HUDEP-2 (cell line): ENCODE measurements around the gene OVOL2.
A peak's percentile ranks its signal among the peaks of the same experiment; 100 is the strongest.

Experiments
- DNase-seq, 76 experiments: peaks; one replicate each; lab custom pipeline; 2025; ENCODE audit not compliant: unreplicated experiment in 76 of 76; lab: John Stamatoyannopoulos, UW

OVOL2 gene

DNA sequence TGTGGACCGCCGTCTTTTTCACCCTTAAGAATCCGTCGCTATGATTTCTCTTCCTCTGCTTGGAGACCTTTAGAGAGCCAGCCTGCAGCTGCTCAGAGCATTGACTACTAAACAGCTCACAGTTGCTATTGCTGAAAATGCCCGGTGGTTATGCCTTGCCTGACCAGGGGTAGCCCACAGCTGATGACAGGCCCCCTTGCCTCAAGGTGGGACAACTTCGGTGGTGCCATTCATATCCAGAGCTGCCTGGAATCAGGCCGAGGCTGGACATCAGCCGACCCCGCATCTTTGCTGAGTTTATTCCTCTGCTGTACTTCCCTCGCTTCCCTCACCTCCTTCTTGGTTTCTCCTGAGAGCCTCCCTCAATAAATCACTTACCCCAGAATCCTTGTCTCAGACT is 39.6 kb downstream of the OVOL2 start:
- DNase-seq, result no peak

DNA sequence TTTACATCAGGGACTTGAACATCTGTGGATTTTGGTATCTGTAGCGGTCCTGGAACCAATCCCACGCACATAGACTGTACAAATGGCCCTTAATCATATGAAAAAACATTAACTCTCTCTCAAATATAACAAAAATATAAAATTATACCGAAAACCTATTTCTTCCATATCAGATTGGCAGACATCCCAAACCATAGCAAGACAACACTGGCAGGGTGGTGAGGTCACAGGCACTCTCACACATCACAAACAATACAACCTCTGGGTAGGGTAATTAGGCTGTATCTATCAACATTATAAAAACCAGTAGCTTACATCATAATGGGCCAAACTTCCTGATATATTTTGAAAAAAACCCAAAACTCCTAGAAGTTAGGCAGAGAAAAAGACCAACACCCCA is 40.9 kb downstream of the OVOL2 start:
- no peak for DNase-seq

DNA sequence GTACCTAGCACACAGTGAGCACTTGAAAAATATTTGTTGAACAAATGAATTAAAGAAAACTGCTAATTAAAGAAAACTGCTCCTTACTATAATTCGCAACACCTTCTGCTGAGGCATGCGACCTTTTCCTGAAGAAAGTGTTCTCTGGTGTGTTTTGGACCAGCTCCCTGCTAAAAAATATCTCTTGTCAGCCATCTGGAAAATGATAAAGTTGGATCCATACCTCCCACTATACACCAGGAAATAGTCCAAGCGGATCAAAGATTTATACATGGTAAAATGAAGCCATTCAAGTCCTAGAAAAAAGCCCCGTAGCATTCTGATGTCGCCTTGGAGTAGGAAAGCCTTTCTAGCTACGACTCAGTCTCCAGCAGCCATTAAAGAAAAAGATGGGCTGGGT is 43.3 kb downstream of the OVOL2 start:
- no peak for DNase-seq

- no peak for DNase-seq
Measured at GRCh38 chr20:18012901-18013300, 44.8 kb downstream of the OVOL2 start.

GRCh38 chr20:18011951-18012645 is 45.6 kb downstream of the OVOL2 start:
- no peak for DNase-seq

- no peak for DNase-seq
Measured at GRCh38 chr20:18011482-18011881, 46.2 kb downstream of the OVOL2 start.

DNA sequence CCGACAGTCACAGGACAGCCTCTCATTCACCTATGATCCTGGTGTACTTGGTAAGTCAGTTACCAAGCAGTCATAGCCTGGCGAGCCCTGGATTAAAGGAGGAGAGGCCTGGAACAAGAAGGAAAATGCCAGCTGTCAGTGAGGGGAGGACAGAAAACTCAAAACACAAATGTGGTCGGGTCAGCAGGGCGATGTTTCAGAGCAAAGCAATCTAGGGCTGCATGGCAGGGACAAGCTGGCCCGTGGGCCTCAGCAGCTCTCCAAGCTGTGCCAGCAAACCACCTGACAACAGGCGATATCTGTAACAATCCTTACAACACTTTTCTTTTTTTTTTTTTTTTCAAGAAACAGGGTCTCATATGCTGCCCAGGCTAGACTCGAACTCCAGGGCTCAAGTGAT is 48.6 kb downstream of the OVOL2 start:
- no peak for DNase-seq

DNA sequence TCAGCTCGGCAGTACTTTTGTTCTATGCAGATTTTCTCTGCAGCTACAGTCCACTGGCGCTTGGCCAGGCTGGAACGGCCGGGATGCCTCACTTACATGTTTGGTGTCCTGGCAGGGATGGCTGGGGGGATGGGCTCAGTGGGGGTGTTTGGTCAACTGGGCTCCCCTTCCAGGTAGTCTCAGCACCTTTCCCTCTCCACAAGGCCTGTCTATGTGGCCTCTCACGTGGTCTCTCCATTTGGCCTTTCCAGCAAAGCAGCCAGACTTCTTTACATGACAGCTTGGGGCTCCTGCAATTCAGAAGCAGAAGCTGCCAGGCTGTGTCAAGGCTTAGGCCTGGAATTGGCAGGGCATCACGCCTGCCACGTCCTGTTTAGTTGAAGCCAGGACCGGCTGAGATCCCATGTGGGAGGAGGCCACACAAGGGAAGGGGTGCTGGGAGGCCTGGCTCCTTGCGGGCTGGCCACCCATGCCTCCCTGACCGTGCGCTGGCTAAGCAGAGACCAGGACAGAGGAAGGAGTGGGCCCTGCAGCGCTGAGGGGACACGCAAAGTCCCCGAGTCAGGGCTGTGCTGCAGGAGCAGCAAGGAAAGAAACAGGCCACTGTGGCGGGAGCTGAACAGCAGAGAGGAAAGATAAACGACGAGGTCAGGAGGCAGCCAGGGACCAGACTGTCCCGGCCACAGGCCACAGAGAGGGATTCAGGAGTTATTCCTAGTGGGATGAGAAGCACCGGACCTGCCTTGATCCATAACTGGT is 50.0 kb downstream of the OVOL2 start:
- DNase-seq, result no peak

DNA sequence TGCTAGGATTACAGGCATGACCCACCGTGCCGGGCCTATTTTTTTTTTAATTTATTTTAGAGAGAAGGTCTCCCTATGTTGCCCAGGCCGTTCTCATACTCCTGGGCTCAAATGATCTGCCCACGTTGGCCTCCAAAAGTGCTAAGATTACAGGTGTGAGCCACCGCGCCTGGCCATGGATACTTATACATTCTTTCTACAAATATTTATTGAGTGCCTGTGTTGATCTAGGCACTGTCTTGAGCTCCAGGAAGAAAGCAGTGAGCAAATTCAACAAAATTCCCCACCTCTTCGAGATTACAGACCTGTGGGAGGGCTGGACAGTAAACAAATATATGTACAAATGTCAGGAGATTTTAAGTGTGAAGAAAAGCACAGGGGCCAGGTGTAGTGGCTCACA is 51.0 kb downstream of the OVOL2 start:
- no peak for DNase-seq

GRCh38 chr20:18005990-18006364 is 51.7 kb downstream of the OVOL2 start:
- no peak for DNase-seq

DNA sequence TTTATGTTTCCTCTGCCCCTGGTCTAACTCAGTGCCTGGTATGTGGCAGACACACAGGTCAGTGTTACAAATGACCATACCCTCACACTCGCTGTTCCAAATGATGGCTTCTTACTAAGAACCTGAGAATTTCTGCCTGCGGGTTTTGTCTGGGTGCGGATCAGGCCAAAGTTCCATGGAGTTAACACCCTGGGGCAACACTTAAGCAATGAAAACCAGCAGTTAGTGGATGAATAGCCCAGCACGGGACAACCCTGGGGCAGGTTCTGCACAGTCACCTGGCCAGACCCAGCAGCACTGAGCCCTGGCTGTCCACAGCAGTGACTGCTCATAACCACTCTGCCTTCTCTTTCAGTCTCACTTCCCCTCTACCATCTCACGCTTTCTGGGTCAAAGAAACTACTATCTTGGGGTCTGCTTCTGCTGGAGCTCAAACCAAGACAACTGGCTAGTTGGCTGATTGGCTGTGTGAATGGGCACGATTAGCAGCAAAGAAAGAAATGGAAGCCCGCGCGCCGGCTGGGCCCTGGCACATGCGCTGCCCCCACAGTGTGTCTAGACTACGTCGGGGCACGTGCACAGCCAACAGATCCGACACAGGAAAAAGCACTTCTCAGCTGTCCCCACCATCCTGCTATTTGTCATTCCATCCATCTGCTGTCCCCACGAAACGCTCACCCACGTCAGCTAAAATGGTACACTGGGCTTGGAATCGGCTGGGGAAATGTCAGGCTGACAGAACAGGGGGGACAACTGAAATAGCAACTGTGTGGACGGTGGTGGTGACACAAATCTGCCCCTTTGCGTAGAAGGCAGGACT is 52.3 kb downstream of the OVOL2 start:
- DNase-seq, result no peak

GRCh38 chr20:18004384-18005031 is 53.2 kb downstream of the OVOL2 start:
- no peak for DNase-seq

DNA sequence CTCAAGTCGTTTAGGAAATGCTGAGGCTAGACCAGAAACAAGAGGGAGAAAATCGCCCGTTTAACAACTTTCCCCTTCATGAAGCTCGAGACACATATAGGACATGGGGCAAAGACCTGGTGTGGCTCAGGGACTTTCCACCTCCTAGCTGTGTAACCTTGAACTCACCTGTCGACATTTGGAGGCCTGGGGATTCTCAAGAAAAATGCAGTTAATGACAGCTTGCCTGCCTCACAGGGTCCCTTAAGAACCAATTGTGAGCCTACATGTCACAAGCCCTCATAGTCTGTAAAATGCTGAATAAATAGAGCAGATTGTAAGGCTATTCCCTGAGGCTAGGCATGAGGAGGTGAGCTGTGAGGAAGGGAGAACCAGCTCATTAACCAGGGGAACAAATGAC is 53.8 kb downstream of the OVOL2 start:
- no peak for DNase-seq

DNA sequence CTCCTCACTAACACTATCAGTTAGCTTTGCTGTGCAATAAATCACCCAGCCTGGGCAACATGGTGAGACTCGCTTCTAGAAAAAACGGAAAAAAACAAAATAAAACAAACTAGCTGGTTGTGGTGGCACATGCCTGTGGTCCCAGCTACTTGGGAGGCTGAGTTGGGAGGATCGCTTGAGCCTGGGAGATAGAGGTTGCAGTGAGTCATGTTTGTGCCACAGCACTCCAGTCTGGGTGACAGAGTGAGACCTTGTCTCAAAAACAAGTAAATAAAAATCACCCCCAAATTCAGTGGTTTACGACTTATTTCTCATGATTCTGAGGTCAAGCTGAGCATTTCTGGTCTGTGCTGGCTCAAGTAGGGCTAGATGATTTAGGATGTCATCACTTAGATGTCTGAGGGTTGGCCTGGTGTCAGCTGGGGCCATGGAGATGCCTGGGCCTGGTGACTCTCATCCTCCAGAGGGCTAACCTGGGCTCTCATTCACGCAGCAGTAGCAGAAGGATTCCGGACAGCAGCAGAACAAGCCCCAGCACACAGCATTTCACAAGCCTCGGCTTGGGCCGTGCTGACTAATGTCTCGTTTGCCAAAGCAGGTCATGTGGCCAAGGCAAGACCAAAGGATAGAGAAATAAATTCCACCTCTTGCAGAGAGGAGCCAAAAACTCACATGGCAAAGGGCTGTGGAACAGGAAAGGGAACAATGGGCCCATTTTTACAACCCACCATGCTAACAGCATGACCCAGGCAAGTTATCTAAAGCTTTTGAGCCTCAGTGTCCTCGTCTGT is 56.4 kb downstream of the OVOL2 start:
- DNase-seq, result no peak

- no peak for DNase-seq
Measured at GRCh38 chr20:17999566-17999965, 58.1 kb downstream of the OVOL2 start.

DNA sequence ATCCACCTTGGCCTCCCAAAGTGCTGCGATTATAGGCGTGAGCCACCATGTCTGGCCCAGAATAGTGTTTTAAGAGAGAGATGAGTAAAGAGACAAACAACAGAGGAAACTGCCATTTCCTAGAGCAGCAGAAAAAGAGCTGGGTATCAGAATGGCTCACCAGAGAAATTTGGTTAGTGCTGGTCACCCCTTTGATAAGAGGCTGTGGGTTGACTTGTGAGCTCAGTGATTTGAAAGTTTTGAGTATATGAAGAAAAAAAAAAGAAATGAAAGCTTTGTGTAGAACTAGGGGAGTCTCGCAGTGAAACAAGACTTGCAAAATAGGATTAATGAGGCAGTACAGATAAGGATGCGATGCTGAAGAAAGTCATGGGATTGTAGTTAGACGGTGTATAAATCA is 59.3 kb downstream of the OVOL2 start:
- no peak for DNase-seq

DNA sequence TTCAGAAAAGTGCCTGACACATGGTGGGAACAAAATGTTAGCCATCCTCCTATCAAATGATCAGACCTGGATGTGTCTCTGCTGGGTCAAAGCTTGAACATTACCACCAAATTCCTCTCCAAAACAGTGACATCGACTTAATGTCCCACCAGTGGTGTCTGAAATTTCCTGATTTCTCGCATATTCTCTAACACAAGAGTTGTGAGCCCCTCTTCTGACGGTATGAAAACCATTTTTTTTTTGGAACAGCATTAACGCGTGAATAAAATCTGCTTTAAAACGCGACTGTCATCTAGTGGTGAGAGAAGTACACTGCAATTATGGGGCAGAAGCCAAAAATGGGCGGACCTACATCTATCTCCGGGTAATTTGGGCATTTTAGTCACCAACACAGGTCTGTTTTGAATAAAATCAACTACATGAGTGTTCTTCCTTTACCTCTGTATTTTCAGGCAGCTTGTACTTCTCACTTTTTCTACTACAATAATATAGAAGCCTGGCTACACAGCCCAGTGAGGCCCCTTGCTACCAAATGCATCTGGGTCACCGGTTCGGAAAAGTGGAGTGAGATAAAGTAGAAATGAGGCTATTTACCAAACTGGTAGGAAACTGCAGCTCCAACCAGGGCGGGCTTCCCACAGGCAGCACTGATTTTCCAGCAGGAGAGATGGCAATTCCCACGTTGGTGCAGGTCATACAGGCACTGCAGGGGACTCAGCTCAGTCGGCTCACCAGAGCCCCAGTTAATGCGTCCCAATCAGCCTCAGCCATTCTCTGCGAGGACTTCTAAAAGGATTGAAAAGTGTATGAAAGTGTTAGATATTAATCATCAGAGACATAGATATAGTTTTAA is 61.5 kb downstream of the OVOL2 start:
- peak in 40 of 76 experiments; percentile 3 to 68 (median 37) for DNase-seq

DNA sequence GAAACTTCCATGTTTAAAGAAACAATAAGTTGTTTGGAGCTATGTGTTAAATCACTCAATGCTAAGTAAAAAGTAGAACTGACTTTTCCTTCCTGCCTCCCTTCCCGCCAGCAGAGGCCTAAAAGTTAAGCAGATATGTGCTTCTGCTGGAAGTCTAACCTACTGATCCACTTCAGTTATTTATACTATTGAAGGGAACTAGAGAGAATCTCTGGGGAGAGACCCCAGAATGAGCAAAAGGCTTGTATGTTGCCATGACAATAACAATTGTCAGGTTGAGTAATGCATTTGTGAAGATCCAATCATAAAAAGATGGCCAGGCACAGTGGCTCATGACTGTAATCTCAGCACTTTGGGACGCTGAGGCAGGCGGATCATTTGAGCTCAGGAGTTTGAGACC is 64.2 kb downstream of the OVOL2 start:
- DNase-seq, result no peak

GRCh38 chr20:17992847-17993513 is 64.7 kb downstream of the OVOL2 start:
- DNase-seq, result no peak
